Measurements from ENCODE around the gene ZBP1. TPM values are rescaled to one million over a fixed set of nuclear protein-coding genes. Genes with fewer than 3 reads are reported as not detected.

Gene ZBP1
- total and polyA plus RNA-seq, 10 of the 15 experiments (the other 5 are each of a cell fraction or from before 2014, with no cell fraction given) = 0.93 to 10.6 (median 4.8) TPM

DNA sequence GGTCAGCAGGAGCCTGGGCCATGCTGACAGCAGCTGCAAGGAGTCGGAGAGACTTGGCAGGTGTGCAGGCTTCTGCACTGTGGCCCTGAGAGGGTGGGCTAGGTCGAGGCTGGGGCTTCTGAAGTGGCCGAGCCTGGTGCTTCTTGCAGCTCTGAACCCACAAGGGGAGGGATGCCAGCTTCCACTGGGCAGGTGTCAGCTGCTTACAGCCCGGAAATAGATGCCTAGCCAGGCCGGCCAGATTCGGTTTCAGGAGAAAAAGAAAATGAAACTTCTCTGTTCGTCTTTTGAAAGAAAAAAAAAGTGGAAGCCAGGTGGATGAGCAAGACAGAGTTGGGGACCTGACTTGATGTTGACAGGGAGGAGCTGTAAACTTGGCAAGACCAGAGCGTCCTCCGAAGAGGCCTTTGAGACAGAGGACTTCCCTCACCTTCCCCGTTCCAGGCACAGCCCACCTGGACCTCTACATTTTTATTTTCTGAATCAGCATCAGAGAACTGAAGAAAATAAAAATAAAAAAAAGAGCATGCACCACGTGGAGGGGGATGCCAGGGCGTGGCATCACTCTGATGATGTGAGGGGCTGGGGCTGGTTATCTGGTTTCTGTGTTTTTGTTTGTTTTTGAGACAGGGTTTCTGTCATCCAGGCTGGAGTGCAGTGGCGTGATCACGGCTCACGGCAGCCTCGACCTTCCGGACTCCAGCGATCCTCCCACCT, at the start of gene ZBP1 (continued):
- TF ChIP-seq TCF3 (IDR thresholded peaks at IDR 0.05; ENCODE audit: borderline replicate concordance, insufficient read depth, low read depth, low read length) = peak; percentile 95
- TF ChIP-seq GABPA (IDR thresholded peaks at IDR 0.05; ENCODE audit: low read depth) = peak; percentile 44; the same call in 1 of the 2 replicates
- TF ChIP-seq ZBED1 (IDR thresholded peaks at IDR 0.05; ENCODE audit: borderline replicate concordance) = no peak
- TF ChIP-seq CHD1 (IDR thresholded peaks at IDR 0.05; ENCODE audit: low read depth, low read length) = no peak
- TF ChIP-seq CHD4 (IDR thresholded peaks at IDR 0.05) = no peak
- TF ChIP-seq SIN3A (IDR thresholded peaks at IDR 0.05; ENCODE audit: low read depth, low read length) = no peak
- no peak for TF ChIP-seq WRNIP1 (IDR thresholded peaks at IDR 0.05; ENCODE audit: borderline replicate concordance, low read depth, low read length)
- no peak for TF ChIP-seq NKRF (conservative IDR thresholded peaks at IDR 0.05)
- TF ChIP-seq SMC3 (IDR thresholded peaks at IDR 0.05; ENCODE audit: borderline replicate concordance, low read length) = no peak
- no peak for TF ChIP-seq POLR2A (IDR thresholded peaks at IDR 0.05; ENCODE audit: low read depth, low read length)
- peak; percentile 73; the same call in 1 of the 2 replicates for TF ChIP-seq MTA3 (IDR thresholded peaks at IDR 0.05; ENCODE audit: borderline replicate concordance, low read length)
- no peak for TF ChIP-seq MYC (IDR thresholded peaks at IDR 0.05; ENCODE audit: insufficient read depth, insufficient read length, insufficient replicate concordance, low read length, severe bottlenecking)
- TF ChIP-seq, protein P1, sequence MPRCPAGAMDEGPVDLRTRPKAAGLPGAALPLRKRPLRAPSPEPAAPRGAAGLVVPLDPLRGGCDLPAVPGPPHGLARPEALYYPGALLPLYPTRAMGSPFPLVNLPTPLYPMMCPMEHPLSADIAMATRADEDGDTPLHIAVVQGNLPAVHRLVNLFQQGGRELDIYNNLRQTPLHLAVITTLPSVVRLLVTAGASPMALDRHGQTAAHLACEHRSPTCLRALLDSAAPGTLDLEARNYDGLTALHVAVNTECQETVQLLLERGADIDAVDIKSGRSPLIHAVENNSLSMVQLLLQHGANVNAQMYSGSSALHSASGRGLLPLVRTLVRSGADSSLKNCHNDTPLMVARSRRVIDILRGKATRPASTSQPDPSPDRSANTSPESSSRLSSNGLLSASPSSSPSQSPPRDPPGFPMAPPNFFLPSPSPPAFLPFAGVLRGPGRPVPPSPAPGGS (IDR thresholded peaks at IDR 0.05; ENCODE audit: borderline replicate concordance, insufficient read depth, low read depth, low read length, poor library complexity, severe bottlenecking) = peak; percentile 26
- TF ChIP-seq HDAC6 (IDR thresholded peaks at IDR 0.05; ENCODE audit: unreplicated experiment) = no peak
- no peak for TF ChIP-seq NR2C2 (IDR thresholded peaks at IDR 0.05; ENCODE audit: borderline replicate concordance, control insufficient read depth, insufficient read length, low read depth)
- 0 out of 2 replicates have a peak, but pooled peaks have one; percentile 21 for TF ChIP-seq TCF7 (IDR thresholded peaks at IDR 0.05; ENCODE audit: borderline replicate concordance)
- 0 out of 2 replicates have a peak, but pooled peaks have one; percentile 35 for TF ChIP-seq TAF1 (IDR thresholded peaks at IDR 0.05; ENCODE audit: borderline replicate concordance, low read depth, low read length)
- no peak for TF ChIP-seq CEBPZ (IDR thresholded peaks at IDR 0.05; ENCODE audit: low read depth, low read length)
- peak; percentile 98 for TF ChIP-seq TCF12 (IDR thresholded peaks at IDR 0.05; ENCODE audit: low read depth, low read length)
- peak; percentile 42 to 43; a peak in 2 of 4 replicates for TF ChIP-seq BHLHE40 (IDR thresholded peaks at IDR 0.05; ENCODE audit: borderline replicate concordance in 1 of 2, low read depth in 2 of 2, low read length in 1 of 2)
- TF ChIP-seq CREB1 (IDR thresholded peaks at IDR 0.05; ENCODE audit: low read depth) = 0 out of 2 replicates have a peak, but pooled peaks have one; percentile 20
